Rectal smooth muscle tissue (tissue), 1 donor: ENCODE measurements around the gene BHLHE23.

Source experiments
- H3K27ac ChIP-seq: one replicate; pipeline ENCODE4 v1.7.0; 2013; ENCODE audit warnings: low read depth, low read length, inconsistent platforms
- H3K27me3 ChIP-seq: one replicate; pipeline ENCODE4 v1.7.0; 2013; ENCODE audit warnings: low read length; ENCODE audit not compliant: control insufficient read depth, insufficient read depth
- H3K36me3 ChIP-seq: one replicate; pipeline ENCODE4 v1.7.0; 2013; ENCODE audit warnings: low read length; ENCODE audit not compliant: control insufficient read depth, insufficient read depth
- H3K4me1 ChIP-seq: one replicate; pipeline ENCODE4 v1.7.0; 2013; ENCODE audit warnings: low read length; ENCODE audit not compliant: control insufficient read depth, insufficient read depth
- H3K4me3 ChIP-seq: one replicate; pipeline ENCODE4 v1.7.0; 2013; ENCODE audit warnings: low read length
- H3K9ac ChIP-seq: one replicate; pipeline ENCODE4 v1.7.0; 2013; ENCODE audit warnings: low read length

BHLHE23 gene

DNA sequence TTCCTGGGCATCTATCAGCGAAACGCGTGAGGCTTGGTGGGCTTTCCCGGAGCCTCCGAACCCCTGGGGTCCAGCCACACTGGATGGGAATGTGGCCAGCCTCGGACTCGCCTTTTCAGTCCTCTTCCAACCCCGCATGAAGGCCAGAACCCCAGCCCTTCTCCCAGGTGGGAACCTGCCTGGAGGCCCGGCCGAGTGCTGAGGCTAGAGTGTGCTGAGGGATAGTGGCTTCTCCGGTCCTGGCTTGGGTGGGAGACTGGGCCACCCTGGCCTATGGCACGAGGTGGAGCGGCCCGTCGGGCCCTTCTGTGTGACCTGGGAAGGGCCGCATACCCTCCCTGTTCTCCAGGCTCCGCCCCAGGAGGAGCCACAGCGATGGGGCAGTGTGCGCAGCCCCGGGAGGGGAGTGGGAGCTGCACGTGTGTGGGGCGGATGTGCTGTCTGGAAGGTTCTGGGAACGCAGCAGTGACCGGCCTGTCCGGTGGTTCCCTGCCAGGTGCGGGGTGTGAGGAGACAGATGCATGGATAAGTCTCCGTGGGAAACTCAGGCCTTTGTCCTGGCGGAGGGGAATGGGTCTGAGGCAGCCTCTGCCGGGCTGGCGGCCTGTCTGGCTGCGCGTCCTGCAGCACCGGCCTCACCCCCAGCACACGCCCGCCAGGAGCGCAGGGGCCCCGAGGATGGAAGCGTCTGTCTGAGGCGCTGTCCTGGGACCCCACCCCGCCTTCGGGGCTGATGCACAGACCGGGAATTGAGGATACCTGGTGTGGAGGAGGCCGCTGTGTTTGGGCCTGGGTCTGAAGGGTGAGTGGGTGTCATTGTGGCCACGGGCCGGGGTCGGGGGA, 1.1 kb upstream of the BHLHE23 start:
- Histone ChIP-seq H3K9ac (no peak overlapping the region), H3K4me3 (no peak overlapping the region), H3K36me3 (no peaks in the 10 kb centered on the region), H3K27ac (no peak overlapping the region), H3K4me1 (no peaks in the 10 kb centered on the region), H3K27me3 (peaks cover 55% of the 10 kb centered on the region)

DNA sequence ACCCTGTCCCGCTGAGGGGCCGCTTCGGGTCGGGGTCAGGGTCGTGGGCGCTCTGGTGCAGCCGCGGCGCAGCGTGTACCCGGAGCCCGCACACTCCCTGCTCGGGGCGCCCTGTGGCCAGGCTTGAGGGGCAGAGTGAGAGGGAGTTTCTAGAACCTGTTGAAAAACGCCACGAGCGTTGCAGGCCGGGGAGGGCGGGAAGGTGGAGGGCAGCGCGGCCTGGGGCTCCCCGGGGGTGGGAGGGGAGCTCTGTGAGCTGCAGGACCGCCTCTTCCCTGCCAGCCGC, 539 bp upstream of the BHLHE23 start:
- no peaks in the 10 kb centered on the region for H3K4me1 ChIP-seq
- no peaks in the 10 kb centered on the region for H3K36me3 ChIP-seq
- peaks cover 55% of the 10 kb centered on the region for H3K27me3 ChIP-seq
- no peak overlapping the region for H3K9ac ChIP-seq
- no peak overlapping the region for H3K4me3 ChIP-seq
- H3K27ac ChIP-seq, result no peak overlapping the region

DNA sequence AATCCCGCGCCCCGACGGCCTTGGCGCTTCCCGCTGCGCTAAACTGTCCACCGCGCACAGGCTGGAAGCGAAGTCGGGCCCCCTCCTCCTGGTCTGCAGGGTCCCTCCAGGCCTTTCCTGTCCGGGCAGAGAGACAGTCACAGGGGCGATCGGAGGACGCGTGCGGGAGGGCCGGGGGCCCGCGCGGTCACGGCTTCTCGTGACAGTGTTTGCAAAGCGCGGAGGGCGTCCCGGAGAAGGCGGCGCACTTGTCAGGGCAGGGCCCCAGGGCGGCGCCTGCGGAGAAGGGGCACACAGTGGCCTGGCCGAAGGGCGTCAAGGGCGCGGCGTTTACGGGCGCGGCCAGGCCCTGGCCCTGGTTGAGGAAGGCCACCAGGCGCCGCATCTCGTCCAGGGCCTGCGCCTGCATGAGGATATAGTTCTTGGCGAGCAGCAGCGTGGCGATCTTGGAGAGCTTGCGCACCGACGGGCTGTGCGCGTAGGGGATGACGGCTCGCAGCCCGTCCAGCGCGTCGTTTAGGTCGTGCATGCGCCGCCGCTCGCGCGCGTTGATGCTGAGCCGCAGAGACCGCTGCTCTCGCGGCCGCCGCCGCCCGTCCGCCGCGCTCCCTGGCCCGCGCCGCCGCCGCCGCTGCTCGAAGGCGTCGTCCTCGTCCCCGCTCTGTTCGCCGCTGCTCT, 763 bp downstream of the BHLHE23 start:
- no peaks in the 10 kb centered on the region for H3K36me3 ChIP-seq
- no peak overlapping the region for H3K9ac ChIP-seq
- no peak overlapping the region for H3K4me3 ChIP-seq
- H3K27me3 ChIP-seq, result peaks cover 54% of the 10 kb centered on the region
- H3K4me1 ChIP-seq, result no peaks in the 10 kb centered on the region
- H3K27ac ChIP-seq, result no peak overlapping the region

DNA sequence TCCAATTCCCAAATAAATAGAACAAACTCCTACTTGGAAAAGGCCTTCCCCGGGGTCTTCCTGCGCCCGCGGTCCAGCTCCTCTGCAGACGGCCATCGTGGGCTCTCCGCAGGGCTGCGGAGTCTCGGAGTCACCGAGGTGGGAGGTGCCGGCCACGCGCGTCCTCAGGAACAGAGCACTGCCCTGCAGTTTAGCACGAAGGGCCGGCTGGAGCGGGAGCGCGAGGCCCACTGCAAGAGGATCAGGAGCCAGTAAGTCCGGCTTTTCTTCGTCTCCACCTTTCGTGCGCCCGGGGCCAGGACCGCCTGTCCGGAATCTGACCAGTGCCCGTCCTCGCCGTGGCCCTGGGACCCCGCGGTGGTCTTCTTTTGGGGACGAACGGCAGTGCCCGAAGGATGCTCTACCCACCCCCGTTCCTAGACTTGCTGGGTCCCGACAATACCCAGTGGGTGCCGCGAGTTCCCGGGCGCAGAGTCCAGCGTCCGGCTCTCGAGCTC, 1.4 kb downstream of the BHLHE23 start:
- no peak overlapping the region for H3K9ac ChIP-seq
- no peak overlapping the region for H3K4me3 ChIP-seq
- peaks cover 52% of the 10 kb centered on the region for H3K27me3 ChIP-seq
- H3K4me1 ChIP-seq, result no peaks in the 10 kb centered on the region
- H3K36me3 ChIP-seq, result no peaks in the 10 kb centered on the region
- no peak overlapping the region for H3K27ac ChIP-seq

DNA sequence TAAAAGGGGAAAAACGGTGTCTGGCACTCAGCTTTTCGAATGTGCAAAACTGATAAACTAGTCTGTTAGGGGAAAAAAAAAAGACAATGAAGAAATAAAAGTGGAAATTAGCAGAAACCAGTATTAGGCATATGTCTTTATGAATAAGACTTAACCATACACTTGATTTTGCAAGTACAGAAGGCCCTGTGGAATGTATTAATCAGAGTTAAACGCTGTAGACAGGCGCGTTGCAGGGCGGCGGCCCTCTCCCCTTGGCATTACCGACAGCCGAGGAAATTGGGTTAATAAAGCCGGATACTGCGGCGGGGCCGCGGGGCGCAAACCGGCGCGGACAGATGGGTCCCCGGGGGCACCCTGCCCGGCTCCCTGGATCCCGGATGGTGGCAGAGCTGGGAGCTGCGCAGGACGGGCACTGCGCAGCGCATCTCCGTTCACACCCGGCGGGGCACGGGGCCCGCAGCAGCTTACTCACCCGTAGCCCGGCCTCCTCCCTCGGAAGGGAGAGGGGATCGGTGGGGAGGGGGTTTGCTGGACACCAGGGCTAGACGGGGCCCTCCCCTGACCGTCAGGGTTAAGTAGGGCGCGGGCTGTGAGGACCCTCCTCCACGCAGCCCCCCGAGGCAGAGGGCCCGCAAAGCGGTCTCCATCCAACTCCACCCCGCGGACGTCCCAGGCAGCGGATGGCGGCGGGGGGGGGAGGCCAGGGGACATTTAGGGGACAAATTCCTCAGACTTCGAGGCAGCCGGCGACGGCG, 2.0 kb downstream of the BHLHE23 start:
- Histone ChIP-seq H3K27me3 (peaks cover 49% of the 10 kb centered on the region), H3K36me3 (no peaks in the 10 kb centered on the region), H3K4me3 (no peak overlapping the region), H3K4me1 (no peaks in the 10 kb centered on the region), H3K27ac (no peak overlapping the region), H3K9ac (no peak overlapping the region)

DNA sequence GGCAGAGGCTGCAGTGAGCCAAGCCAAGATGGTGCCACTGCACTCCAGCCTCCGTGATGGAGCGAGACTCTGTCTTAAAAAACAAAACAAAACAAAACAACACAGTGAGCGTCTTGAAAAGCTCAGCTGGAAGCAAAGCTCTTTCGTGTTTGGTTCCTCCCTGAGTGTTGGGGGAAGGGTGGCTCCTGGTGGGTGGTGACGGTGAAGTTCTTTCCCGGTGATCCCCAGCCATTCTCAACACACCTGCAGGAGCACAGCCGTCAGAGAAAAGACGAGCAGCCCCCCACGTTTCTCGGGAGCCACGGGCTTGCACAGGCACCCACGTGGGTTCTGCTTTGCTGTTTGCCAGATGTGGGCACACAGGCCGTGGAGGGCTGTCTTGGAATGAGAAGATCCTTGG, 3.2 kb downstream of the BHLHE23 start:
- no peak overlapping the region for H3K27ac ChIP-seq
- no peaks in the 10 kb centered on the region for H3K4me1 ChIP-seq
- H3K36me3 ChIP-seq, result no peaks in the 10 kb centered on the region
- H3K4me3 ChIP-seq, result no peak overlapping the region
- H3K9ac ChIP-seq, result no peak overlapping the region
- H3K27me3 ChIP-seq, result peaks cover 43% of the 10 kb centered on the region

DNA sequence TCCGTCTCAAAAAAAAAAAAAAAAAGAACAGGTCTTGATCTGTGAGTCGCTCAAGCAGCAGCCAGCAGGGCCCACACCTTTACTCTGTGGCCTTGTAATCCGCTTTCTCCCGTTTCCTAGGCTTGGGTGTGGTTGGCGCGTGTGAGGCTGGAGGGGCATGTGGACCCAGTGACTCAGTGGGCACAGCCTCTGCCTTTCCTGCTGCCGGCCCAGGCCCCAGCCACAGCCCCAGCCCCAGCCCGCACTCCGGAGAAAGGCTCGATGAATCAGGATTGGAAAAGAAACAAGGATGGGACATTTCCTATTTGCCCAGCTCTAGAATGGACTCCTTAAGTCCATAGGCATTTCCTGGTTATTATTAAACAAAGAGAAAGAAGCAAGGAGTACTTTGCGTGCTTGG, 4.3 kb downstream of the BHLHE23 start:
- Histone ChIP-seq H3K27ac (no peak overlapping the region), H3K9ac (no peak overlapping the region), H3K4me1 (no peaks in the 10 kb centered on the region), H3K27me3 (peaks cover 36% of the 10 kb centered on the region), H3K36me3 (no peaks in the 10 kb centered on the region), H3K4me3 (no peak overlapping the region)

DNA sequence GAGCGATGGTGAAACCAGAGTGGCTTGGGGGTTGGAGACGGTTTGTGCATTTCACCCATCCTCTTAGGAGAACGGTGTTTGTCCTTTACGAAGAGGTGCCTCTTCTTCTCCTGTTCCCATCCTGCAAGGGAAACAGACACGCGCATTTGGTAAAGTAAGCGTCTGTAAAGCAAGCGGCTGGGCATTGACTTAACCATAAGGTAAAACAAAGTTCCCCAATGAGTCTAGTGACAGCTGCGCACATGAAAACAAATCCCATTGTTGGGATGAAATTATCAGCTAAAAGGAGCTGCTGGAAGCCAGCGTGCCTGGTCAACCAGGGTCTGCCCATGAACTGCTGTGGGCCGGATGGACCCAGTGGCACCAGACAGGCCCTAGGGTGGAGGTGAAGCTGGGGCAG, 5.8 kb downstream of the BHLHE23 start:
- no peaks in the 10 kb centered on the region for H3K4me1 ChIP-seq
- H3K4me3 ChIP-seq, result no peak overlapping the region
- H3K27ac ChIP-seq, result no peak overlapping the region
- H3K27me3 ChIP-seq, result peaks cover 31% of the 10 kb centered on the region
- H3K9ac ChIP-seq, result no peak overlapping the region
- no peaks in the 10 kb centered on the region for H3K36me3 ChIP-seq

DNA sequence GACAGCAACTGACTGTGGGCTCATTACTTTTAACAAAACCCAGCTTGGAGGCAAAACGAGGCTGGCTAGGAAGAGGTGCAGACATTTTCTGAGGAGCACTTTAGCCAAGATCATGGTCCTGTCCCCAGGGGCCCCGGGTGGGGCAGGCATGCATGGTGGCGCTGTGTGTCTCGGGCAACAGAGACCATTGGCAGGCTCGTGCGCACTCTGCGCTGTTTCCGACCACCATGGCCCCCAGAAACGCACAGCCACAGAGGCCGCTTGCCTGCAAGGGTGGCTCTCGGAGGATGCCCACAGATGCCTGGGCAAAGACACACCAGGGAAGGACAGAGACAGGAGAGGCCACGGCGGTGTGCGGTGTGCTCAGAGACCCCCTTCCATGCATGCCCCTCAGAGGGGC, 6.7 kb downstream of the BHLHE23 start:
- Histone ChIP-seq H3K27me3 (peaks cover 23% of the 10 kb centered on the region), H3K36me3 (no peaks in the 10 kb centered on the region), H3K27ac (no peak overlapping the region), H3K4me3 (no peak overlapping the region), H3K9ac (no peak overlapping the region), H3K4me1 (no peaks in the 10 kb centered on the region)

DNA sequence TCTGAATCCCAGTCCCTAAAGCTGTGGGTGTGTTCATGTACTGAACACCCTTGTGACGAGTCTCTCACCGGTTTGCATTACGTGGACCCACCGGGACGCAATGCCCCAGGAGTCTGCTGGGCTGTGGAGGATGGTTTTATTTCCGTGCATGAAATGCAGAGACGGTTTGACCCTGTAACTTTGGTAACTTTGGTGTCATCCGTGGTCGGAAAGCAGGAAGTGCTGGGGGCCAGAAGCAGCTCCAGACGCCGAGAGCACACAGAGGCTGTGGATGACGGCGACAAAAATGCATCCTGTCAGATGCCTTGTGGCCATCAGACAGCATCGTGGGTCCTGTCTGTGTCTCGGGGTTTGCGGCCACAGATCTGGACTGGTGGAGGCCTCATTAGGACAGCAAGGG, 7.2 kb downstream of the BHLHE23 start:
- no peak overlapping the region for H3K9ac ChIP-seq
- peaks cover 18% of the 10 kb centered on the region for H3K27me3 ChIP-seq
- no peak overlapping the region for H3K4me3 ChIP-seq
- H3K27ac ChIP-seq, result no peak overlapping the region
- H3K4me1 ChIP-seq, result no peaks in the 10 kb centered on the region
- H3K36me3 ChIP-seq, result no peaks in the 10 kb centered on the region

DNA sequence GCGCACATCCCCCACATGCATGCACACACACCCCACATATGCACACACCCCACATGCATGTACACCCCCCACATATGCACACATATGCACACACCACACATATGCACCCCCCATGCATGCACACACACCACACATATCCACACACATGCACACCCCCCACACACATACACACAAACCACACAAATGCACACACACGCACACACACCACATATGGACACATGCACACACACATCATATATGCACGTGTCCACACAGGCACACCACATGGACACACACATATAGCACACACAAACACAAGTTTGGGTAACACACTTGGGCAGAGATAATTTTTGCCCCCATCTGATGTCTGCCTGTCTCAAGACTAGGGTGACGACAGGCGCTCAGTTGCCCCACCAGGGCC, 8.3 kb downstream of the BHLHE23 start:
- no peaks in the 10 kb centered on the region for H3K4me1 ChIP-seq
- no peaks in the 10 kb centered on the region for H3K36me3 ChIP-seq
- H3K27ac ChIP-seq, result no peak overlapping the region
- H3K9ac ChIP-seq, result no peak overlapping the region
- peaks cover 13% of the 10 kb centered on the region for H3K27me3 ChIP-seq
- no peak overlapping the region for H3K4me3 ChIP-seq

DNA sequence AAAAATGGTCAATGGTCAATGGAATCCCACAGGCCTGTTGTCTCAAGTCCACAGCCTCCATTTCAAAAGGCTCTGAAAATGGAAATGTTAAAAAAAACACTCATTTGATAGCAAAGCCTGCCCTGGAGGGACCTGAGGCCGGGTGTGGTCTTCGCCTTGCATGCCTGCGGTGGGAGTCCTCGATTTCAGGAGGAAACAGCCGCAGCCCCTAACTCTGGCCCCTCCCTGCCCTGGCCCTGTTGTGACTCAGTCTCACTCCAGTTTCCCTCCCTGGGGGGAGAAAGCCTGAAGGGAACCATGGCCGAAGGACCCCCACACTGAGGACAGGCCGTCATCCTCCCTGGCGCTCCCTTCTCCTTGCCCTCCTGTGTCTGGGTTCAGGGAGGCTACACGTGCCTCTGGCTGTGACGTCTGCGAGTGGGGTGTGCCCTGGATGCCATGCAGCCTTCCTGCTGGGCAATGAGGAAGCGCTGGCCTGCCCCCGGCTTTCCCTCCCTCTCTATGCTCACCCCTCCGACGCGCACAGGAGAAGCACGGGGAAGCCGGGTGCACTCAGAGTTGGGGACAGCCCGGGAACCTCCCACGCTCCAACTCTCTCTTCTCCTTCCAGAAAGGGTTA, 9.2 kb downstream of the BHLHE23 start:
- Histone ChIP-seq H3K9ac (no peak overlapping the region), H3K4me3 (no peak overlapping the region), H3K36me3 (no peaks in the 10 kb centered on the region), H3K27me3 (peaks cover 13% of the 10 kb centered on the region), H3K4me1 (no peaks in the 10 kb centered on the region), H3K27ac (no peak overlapping the region)
